NCI-H146 treated with DMSO at 0.1 percent for 48 hours (cell line): ENCODE measurements around the gene ALG2.
"Not testable (repeated sequence)": the region's sequence is repeated elsewhere in the genome, so short reads cannot be mapped to it uniquely, and the experiment has no call there.

Experiments
- DNase-seq: peaks from one replicate; lab custom pipeline; 2025; ENCODE audit not compliant: unreplicated experiment; lab: John Stamatoyannopoulos, UW

ALG2 gene

DNA sequence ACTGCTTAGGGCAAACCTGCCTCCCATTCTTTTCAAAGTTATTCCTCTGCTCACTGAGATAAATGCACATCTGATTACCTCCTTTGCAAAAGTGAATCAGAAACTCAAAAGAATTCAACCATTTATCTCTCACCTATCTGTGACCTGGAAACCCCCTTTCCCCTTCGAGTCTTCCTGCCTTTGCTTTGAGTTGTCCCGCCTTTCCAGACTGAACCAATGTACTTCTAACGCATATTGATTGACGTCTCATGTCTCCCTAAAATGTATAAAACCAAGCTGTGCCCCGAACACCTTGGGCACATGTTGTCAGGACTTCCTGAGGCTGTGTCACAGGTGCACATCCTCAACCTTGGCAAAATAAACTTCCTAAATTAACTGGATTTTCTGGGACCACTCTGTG, 25.3 kb downstream of the ALG2 start:
- not testable (repeated sequence) for DNase-seq

DNA sequence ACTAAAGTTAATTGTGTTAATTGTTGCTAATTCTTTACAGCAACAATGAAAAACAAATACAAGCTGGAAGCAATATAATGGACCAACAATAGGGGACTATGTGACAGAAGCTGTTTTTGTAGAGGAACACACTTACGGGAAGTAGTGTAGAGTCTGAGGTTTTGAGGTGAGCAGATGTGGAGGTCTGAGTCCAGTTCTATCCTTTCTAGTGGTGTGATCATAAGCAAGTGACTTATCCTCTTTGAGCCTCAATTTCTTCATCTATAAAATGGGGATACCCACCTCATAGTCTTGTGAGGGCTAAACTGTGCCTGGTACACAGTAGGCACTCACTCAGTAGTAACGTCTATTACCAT, 28.3 kb downstream of the ALG2 start:
- no peak for DNase-seq

DNA sequence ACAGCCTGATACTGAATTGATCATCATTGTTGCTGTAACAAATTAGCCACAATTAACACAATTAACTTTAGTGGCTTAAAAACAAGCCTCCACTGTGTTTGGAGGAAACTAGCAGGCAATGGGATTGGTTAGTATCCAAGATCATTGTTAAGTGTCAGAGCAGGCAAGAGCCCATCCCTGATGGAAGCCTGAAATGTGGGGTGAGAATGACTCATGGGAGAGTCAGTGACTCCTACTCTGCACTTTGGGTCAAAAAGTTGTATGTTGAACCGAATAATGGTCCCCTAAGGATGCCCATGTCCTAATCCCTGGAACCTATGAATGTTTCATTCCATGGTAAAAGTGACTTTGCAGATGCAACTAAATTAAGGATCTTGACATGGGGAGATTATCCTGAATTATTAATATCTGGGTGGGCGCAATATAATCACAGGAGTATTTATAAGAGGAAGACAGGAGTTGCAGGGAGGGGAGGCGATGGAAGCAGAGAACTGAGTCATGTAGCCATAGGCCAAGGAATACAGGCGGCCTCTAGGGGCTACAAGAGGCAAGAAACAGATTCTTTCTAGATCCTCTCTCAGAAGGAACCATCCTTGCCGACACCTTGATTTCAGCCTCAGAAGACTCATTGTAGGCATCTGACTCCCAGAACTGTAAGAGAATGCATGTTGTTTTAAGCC, 28.8 kb downstream of the ALG2 start:
- DNase-seq: no peak

DNA sequence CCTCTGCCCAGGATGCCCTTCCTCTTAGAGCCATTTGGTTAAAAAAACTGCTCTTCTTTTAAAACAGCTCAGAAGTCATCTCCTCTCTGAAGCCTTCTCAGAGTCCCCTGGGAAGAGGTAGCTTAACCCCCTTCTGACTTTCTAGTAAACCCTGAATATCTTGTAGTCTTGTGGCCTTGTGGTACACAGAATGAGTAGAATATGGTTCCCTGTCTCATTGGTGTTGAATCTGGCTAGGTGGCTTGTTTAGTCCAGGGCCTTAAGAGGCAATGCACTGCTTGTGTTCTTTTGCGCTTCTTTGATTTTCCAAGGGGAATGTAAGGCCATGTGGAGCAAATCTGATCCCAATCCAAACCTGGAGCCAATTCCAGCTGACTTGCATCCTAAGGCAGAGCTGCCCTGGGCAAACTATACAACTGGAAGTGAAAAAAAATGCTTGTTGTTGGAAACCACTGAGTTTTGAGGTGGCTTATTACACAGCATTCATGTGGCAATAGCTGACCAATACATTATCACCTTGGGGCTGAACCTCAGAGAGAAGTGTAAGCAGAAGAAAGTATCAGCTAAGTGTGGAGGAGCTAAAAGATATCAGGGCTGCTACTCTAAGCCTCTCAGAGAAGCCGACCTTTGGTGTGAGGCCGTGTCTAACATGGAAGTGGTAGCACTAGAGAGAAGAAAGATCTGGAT, 31.0 kb downstream of the ALG2 start:
- no peak for DNase-seq

DNA sequence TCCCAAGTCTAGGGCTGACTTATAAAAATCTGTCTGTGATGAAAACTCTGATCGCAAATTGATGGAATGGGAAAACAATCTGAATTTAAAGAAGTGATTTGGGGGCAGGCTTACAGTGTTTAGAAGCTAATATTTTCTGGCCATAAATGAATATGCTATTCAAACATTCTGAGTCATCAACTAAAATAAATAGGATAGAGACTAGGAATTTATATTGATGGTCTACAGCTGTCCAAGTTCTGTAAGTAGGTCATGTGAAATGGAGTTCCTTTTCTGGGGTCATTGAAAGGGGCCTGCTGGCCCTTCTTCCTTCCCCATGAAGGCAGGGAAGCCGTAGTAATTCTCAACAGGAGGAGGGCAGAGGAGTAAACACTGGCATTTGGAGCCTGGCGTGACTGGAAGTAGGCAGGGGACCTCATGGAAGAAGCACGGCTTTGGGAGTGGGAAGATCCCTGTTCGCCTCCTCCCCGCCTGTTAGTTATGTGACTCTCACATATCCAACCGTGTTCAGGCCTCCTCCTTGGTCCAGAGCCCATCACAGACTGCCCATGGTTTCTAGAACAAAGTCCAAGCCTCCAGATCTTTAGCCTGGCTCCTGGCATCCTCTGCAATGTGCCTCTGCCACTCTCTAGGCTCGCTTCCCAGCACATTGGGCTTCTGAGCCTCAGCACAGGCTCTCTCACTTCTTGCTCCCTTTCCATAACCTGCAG, 31.7 kb downstream of the ALG2 start:
- no peak for DNase-seq

DNA sequence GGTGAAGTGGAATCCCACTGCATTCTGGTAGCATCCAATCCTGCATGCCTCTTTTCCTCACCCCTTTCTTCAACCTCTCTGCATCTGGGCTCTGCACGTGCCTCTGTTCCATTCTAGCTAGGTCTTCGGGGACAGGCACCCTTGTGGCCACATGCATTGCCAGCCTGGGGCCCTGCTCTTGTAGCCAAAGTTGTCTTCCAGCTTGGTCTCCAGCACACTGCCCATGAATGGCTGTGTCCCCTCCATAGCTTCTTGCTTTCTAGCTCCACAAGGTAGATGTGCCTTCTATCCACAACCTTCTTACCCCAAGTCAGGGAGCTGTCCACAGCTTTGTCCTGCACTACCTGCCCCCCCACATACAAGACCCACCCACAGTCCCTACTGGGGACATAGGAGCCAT, 32.6 kb downstream of the ALG2 start:
- no peak for DNase-seq

DNA sequence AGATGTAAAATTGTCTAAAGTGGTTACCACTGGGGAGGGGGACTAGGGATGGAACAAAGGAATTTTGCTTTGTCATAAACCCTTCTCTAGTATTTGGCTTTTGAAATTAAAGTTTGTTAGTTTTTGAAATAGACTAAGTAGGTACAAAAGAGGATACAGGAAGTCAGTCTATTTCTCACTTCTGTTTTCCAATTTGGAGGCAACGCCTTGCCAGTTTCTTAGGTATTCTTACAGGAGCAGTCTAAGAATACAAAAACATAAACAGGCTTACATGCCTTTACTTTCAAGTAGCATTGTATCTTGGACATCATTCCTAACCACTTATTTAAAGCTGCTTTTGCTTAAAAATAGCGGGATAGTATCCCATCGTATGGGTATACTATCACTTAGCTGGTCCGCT, 34.4 kb downstream of the ALG2 start:
- DNase-seq: no peak

DNA sequence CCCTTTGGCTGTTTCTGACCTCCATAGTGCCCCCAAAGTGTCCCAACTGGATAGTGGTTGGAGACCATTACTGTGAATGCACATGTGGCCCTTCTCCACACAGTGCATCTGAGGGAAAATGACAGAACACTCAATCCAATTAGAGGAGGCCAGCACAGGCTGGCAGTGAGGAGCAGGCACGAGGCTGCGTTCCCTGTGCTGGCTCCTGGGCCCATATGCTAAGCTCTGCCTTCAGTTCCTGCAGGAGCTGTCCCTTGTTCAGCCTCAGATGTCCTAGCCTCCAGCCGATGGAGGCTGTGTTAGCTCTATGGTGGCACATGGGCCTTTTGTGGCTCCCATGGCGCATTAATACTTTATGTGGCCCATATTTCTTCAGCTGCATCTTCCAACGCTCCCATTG, 35.8 kb downstream of the ALG2 start:
- no peak for DNase-seq

DNA sequence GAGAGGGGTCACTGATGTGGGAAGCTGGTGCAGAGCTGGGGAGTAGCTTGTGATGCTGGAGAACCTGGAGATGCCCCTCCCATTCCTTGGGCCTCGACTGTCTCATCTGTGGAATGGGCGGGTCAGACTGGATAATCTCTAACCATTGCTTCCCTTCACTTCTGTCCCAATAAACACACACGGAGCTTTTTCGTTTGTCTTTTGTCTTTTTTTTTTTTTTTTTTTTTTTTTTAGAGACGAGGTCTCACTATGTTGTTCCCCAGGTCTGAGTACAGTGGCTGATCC, 36.5 kb downstream of the ALG2 start:
- DNase-seq: no peak

DNA sequence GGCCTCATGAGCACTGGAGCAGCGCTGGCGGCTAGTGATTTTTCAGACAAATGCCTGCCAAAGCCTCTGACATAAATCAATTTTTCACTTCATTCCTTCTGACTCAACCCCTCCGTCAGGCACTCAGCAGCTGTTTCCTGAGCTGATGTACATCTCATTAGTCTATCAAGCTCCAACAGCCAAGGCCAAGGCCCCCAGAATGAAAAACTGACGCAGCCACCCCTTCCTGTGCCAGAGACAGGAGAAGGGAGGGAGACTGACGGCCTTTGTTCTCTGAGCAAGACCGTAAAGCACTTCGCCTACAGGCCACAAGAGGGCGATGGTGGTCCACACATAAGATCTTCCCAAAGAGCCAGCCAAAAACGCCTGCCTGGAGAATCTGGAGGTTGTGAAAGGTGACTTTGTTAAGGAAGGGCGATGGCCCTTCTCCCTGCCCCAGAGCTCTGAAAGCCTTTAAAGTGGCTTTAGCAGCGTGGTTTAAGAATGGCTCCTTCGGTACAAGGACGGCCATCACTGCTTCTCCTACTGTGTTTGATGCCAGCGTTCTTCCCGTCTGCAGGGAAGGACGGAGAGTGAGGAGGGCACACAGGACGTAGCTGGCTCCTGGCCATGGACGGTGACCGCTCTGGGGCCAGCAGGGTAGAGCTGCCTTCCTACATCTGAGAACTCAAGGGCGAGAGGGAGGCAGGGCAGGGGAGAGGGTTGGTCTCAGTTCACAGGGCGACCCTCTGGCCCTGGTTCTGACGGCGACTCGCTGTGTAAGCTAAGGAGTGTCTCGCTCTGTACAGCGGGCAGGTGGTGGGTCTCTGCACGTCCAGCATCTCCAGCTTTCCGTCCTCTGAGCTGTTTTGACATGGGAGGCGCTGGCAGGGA, 37.0 kb downstream of the ALG2 start:
- DNase-seq: peak; percentile 53

DNA sequence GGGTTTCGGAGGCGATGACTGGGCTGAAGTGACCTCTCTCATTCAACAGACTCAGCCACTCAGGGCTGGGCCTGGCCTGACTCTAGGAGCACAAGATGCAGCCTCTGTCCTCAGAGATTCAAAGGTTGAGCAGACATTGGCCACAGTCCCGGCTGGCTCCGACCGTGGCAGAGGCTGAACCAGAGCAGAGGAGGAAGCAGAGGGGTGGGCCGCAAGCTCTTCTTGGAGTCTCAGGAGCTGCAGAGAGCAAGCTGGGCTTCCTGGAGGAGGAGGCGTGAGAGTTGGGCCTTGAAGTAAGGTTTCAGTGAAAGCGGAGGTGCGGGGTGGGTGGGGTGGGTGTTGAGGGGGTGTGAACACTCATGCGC, 37.6 kb downstream of the ALG2 start:
- DNase-seq: no peak

DNA sequence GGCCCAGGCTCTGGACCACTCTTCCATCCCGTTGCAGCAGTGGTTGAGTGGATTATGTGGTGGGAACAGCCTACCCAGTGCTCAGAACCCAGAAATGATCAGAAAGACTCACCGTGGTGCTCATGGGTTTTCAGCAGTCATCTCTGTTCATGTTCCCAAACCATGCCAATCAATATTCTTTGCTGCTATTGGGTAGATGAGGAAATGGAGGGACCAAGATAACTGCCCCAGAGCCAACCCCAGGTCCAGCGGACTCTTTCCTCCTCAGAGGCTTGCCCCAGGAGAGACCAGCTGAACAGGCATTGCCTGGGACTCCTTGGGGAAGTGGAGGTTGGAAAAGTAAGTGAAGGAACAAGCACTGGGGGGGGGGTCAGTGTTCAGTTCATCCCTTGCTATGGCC, 38.1 kb downstream of the ALG2 start:
- no peak for DNase-seq

DNA sequence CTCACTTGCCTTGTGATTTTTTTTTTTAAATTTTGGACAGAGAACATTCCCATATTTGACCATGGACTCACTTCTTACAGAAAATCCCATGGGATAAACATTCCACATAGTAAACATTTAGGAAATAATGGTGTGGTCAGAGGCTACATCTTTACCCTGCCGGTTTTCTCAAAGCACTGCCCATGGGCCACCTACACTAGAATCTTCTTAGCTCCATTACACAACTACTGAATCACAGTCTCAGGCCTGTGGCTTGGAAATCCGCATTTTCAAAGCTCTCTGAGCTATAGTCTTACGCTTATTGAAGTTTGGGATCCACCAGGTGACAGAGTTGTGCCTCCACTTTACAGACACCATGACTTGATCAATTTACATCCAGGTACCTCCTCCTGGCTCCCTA, 39.4 kb downstream of the ALG2 start:
- DNase-seq: no peak

DNA sequence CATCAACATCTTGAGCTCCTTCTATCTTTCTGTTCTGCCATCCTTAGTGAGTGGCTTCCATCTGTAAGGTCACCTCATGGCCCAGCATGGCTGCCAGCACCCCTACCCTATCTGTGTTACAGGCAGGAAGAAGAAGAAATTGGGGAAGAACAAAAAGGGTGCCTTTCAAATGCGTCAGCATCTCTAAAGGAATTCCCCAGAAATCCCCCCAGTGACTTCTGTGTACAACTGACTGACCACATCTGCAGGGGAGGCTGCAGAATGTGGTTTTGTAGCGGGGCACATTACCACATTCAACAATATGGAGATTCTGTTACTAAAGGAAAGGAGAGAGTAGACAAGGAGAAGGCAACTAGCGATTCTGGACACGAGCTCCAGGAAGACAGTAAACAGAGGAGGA, 40.1 kb downstream of the ALG2 start:
- no peak for DNase-seq

DNA sequence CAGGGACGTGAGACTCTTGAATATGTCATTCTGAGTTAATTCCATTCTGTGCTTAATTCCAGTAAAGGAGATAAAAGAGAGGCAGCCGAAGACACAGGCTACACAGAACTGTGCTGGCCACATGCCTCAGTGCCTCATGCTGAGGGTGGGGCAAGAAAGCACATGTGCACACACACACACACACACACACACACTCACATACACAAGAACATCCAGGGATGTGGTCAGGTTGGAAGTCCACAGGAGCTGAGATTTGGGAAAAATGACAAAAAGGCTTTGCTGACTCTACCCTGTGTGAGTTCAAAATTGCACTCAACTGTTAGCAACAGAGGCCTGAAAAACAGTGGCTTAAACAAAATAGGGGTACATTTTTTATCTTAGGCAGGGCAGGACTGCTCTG, 40.5 kb downstream of the ALG2 start:
- no peak for DNase-seq

DNA sequence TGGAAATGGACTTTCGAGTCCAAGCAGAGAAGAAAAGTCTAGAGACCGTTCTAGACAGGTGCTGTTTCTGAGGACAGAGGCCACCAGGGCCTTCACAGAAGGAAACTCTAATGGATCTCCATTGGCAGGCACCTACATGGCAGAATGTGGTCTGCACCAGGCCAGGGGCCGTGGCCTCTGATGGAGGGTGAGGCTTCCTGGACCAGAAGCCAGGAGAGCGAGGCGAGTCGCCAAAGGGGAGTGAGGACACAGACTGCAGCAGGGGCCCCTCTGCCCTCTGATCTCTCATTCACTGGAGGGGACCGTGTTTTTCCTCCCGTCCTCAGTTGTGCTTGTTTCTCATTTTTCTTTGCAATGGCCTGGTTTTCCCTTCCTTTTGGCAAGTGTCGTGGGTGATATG, 41.1 kb downstream of the ALG2 start:
- DNase-seq: no peak

DNA sequence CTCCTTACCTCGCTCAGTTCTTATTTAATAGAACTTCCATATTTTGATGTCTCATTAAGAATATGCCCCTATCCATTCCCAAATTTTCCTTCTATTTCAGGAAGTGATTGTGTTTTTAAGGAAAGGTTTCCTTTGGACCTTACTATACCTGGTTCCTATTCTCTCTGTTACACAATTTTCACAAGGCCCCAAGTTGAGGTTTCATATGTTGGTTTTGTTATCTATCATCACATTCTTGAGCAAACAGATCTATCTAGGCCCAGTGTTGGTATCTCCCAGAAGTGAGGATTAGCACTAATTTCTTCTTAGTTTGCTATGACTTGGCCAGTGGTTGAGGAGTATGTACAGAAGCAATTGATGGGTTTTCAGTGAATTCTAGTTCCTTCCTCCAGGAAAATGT, 41.5 kb downstream of the ALG2 start:
- DNase-seq: no peak

DNA sequence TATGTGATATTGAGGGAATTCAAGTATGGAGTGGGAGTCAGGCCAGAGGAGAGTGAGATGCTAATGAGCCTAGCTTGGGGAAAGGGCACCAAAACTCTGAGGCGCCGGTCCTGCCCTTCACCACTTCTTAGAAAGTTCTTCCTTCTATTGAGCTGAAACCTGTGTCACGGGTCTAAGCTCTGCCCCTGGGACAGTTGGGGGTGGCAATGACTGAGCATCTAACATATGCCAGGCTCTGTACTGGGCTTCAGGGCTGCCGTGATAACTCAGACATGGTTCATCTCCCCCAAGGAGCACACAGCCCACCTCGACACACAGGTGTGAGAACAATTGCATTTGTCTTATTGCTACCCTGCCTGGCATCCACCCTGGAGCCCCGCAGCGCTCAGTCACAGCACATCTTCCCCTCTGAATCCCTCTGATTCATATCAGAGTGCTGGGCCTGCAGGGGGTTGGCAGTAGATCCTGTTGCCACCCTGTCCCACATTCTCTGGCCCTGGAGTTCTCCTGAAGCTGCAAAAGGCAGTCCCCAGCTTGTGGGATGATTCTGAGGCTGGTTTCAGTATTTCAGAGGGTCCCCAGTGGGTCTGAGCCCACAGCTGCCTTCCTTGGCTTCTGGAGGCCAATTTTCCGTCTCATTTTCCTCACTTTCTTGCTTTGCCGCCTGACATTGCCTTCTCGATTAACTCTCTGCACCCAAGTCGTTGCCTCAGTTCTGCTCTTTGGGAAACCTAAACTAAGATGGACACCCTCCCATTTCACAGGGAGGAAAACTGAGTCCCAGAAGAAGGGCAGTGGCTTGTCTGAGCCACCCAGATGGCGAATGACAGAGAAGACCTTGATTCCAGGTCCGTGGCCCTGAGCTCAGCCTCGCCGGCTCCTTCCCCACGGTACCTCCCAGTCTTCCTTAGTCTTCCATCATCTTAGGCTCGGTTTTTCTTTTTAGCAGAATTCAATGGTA, 42.5 kb downstream of the ALG2 start:
- no peak for DNase-seq

DNA sequence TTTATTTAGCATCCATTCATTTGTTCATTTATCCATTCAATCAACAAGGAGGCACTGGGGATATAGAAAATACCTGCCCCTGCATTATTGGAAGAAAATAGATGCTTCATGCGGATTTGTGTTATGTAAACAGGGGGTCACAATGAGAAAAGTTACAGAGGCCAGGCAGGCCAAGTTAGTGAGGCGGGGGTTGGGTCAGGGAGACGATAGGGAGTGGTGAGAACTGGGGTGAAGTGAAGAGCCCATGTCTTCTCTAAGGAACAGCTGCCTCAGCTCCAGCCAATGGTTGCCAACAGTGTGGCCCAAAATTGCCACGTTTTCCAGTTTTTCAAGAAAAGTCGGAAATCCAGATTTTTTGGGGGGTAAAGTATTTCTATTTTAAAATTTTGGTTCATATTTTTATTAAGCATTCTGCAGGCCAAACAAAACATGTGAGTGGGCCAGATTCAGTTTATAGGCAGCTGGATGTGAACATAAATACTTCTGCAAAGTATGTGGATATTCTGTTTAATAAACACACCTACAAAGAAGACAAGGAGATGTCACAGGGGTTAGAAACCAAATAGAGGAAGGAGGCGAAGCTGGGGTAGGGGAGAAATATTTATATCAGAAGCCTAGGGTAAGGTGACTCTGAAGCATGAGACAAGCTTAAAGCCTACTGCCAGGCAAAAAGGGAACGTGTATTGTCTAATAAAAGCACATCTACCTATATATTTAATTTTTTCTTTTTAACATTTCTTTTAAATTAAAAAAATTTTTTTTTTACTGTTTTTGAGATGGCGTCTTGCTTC, 44.0 kb downstream of the ALG2 start:
- DNase-seq: no peak

DNA sequence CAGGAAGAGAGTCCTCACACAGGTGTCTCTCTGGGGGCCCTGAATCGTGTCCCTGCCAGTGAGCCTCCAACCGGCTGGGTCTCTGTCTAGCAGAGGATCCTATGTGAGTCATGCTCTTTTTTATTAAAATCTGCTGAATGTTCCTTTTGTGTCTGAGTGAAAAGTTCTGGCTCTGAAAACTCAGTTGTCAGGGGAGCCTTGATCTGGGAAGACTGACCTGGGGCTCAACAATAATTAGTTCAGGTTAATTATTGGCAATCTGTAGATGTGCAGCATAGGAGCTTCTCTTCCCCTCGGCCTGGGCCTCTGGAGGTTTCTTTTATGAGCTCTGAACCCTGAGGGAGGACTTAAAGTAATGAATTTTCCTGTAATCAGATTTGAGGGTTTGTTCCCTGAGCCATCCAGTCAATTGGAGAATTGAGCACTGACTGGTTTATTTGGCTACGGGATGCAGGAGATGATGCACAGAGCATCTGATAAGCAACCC, 45.2 kb downstream of the ALG2 start:
- DNase-seq: no peak
